ENCODE data around the gene CCDC192.
"Not testable (repeated sequence)": the region's sequence is repeated elsewhere in the genome, so short reads cannot be mapped to it uniquely, and the experiment has no call there.

CCDC192 gene

GRCh38 chr5:127785098-127785927 lies 82.1 kb downstream of the CCDC192 start:
- no peak for DNase-seq (ENCODE audit: low read depth, low spot score)
- Histone ChIP-seq H3K9ac (ENCODE audit: insufficient read length, low read depth) (no peak overlapping the region), H3K27me3 (ENCODE audit: insufficient read depth, insufficient read length) (no peaks in the 10 kb centered on the region), H3K36me3 (ENCODE audit: insufficient read depth, insufficient read length, low read length) (no peaks in the 10 kb centered on the region), H3K9me3 (ENCODE audit: insufficient read depth, low read length) (no peaks in the 10 kb centered on the region; the same call in 1 of the 2 replicates), H3K4me3 (ENCODE audit: insufficient read length, low read depth) (no peak overlapping the region), H3K4me1 (ENCODE audit: insufficient read depth, insufficient read length) (no peaks in the 10 kb centered on the region)
- TF ChIP-seq YY1 (IDR thresholded peaks at IDR 0.05; ENCODE audit: insufficient read depth, insufficient read length), result no peak
- TF ChIP-seq SUZ12 (IDR thresholded peaks at IDR 0.05; ENCODE audit: extremely low read depth, insufficient read depth, insufficient read length), result no peak
- no peak for TF ChIP-seq ZNF274 (IDR thresholded peaks at IDR 0.05; ENCODE audit: low read depth, low read length)

- no peaks in the 10 kb centered on the region; the same call in 1 of the 2 replicates for H3K9me3 ChIP-seq (ENCODE audit: insufficient read depth, low read length)
- no peaks in the 10 kb centered on the region for H3K27me3 ChIP-seq (ENCODE audit: insufficient read depth, insufficient read length)
- no peak for DNase-seq (ENCODE audit: low read depth, low spot score)
- no peak overlapping the region for H3K9ac ChIP-seq (ENCODE audit: insufficient read length, low read depth)
- no peaks in the 10 kb centered on the region for H3K36me3 ChIP-seq (ENCODE audit: insufficient read depth, insufficient read length, low read length)
- no peak overlapping the region for H3K4me3 ChIP-seq (ENCODE audit: insufficient read length, low read depth)
- no peaks in the 10 kb centered on the region for H3K4me1 ChIP-seq (ENCODE audit: insufficient read depth, insufficient read length)
- TF ChIP-seq SUZ12 (IDR thresholded peaks at IDR 0.05; ENCODE audit: extremely low read depth, insufficient read depth, insufficient read length), result no peak
- TF ChIP-seq YY1 (IDR thresholded peaks at IDR 0.05; ENCODE audit: insufficient read depth, insufficient read length), result no peak
- no peak for TF ChIP-seq ZNF274 (IDR thresholded peaks at IDR 0.05; ENCODE audit: low read depth, low read length)
These were observed 88.2 kb downstream of the CCDC192 start for GRCh38 chr5:127791439-127791838.

GRCh38 chr5:127791908-127792307 lies 88.7 kb downstream of the CCDC192 start:
- not testable (repeated sequence) for H3K4me1 ChIP-seq (ENCODE audit: insufficient read depth, insufficient read length); H3K36me3 ChIP-seq (ENCODE audit: insufficient read depth, insufficient read length, low read length); H3K9ac ChIP-seq (ENCODE audit: insufficient read length, low read depth); H3K4me3 ChIP-seq (ENCODE audit: insufficient read length, low read depth); H3K27me3 ChIP-seq (ENCODE audit: insufficient read depth, insufficient read length); DNase-seq (ENCODE audit: low read depth, low spot score); H3K9me3 ChIP-seq (ENCODE audit: insufficient read depth, low read length)

GRCh38 chr5:127793052-127793451 lies 89.9 kb downstream of the CCDC192 start:
- Histone ChIP-seq H3K4me3 (ENCODE audit: insufficient read length, low read depth) (no peak overlapping the region), H3K4me1 (ENCODE audit: insufficient read depth, insufficient read length) (no peaks in the 10 kb centered on the region), H3K9ac (ENCODE audit: insufficient read length, low read depth) (no peak overlapping the region), H3K27me3 (ENCODE audit: insufficient read depth, insufficient read length) (no peaks in the 10 kb centered on the region), H3K9me3 (ENCODE audit: insufficient read depth, low read length) (no peaks in the 10 kb centered on the region; the same call in 1 of the 2 replicates), H3K36me3 (ENCODE audit: insufficient read depth, insufficient read length, low read length) (no peaks in the 10 kb centered on the region)
- no peak for DNase-seq (ENCODE audit: low read depth, low spot score)
- no peak for TF ChIP-seq YY1 (IDR thresholded peaks at IDR 0.05; ENCODE audit: insufficient read depth, insufficient read length)
- no peak for TF ChIP-seq SUZ12 (IDR thresholded peaks at IDR 0.05; ENCODE audit: extremely low read depth, insufficient read depth, insufficient read length)
- TF ChIP-seq ZNF274 (IDR thresholded peaks at IDR 0.05; ENCODE audit: low read depth, low read length), result no peak

GRCh38 chr5:127793879-127794278 lies 90.7 kb downstream of the CCDC192 start:
- H3K4me1 ChIP-seq (ENCODE audit: insufficient read depth, insufficient read length), result no peaks in the 10 kb centered on the region
- H3K36me3 ChIP-seq (ENCODE audit: insufficient read depth, insufficient read length, low read length), result no peaks in the 10 kb centered on the region
- no peaks in the 10 kb centered on the region for H3K27me3 ChIP-seq (ENCODE audit: insufficient read depth, insufficient read length)
- DNase-seq (ENCODE audit: low read depth, low spot score), result no peak
- H3K9me3 ChIP-seq (ENCODE audit: insufficient read depth, low read length), result no peaks in the 10 kb centered on the region; the same call in 1 of the 2 replicates
- TF ChIP-seq YY1 (IDR thresholded peaks at IDR 0.05; ENCODE audit: insufficient read depth, insufficient read length), result no peak
- no peak for TF ChIP-seq SUZ12 (IDR thresholded peaks at IDR 0.05; ENCODE audit: extremely low read depth, insufficient read depth, insufficient read length)
- no peak for TF ChIP-seq ZNF274 (IDR thresholded peaks at IDR 0.05; ENCODE audit: low read depth, low read length)
- no peak overlapping the region for H3K9ac ChIP-seq (ENCODE audit: insufficient read length, low read depth)
- no peak overlapping the region for H3K4me3 ChIP-seq (ENCODE audit: insufficient read length, low read depth)

GRCh38 chr5:127796211-127796610 lies 93.0 kb downstream of the CCDC192 start:
- H3K4me3 ChIP-seq (ENCODE audit: insufficient read length, low read depth), result no peak overlapping the region
- DNase-seq (ENCODE audit: low read depth, low spot score), result no peak
- no peaks in the 10 kb centered on the region for H3K27me3 ChIP-seq (ENCODE audit: insufficient read depth, insufficient read length)
- no peaks in the 10 kb centered on the region for H3K9me3 ChIP-seq (ENCODE audit: insufficient read depth, low read length)
- TF ChIP-seq YY1 (IDR thresholded peaks at IDR 0.05; ENCODE audit: insufficient read depth, insufficient read length) (no peak), ZNF274 (IDR thresholded peaks at IDR 0.05; ENCODE audit: low read depth, low read length) (no peak)
- no peaks in the 10 kb centered on the region for H3K36me3 ChIP-seq (ENCODE audit: insufficient read depth, insufficient read length, low read length)
- no peaks in the 10 kb centered on the region for H3K4me1 ChIP-seq (ENCODE audit: insufficient read depth, insufficient read length)
- H3K9ac ChIP-seq (ENCODE audit: insufficient read length, low read depth), result no peak overlapping the region

- Histone ChIP-seq H3K4me1 (ENCODE audit: insufficient read depth, insufficient read length) (no peaks in the 10 kb centered on the region), H3K9me3 (ENCODE audit: insufficient read depth, low read length) (no peaks in the 10 kb centered on the region), H3K27me3 (ENCODE audit: insufficient read depth, insufficient read length) (no peaks in the 10 kb centered on the region), H3K9ac (ENCODE audit: insufficient read length, low read depth) (no peak overlapping the region), H3K36me3 (ENCODE audit: insufficient read depth, insufficient read length, low read length) (no peaks in the 10 kb centered on the region), H3K4me3 (ENCODE audit: insufficient read length, low read depth) (no peak overlapping the region)
- DNase-seq (ENCODE audit: low read depth, low spot score), result no peak
- no peak for TF ChIP-seq SUZ12 (IDR thresholded peaks at IDR 0.05; ENCODE audit: extremely low read depth, insufficient read depth, insufficient read length)
- no peak for TF ChIP-seq ZNF274 (IDR thresholded peaks at IDR 0.05; ENCODE audit: low read depth, low read length)
- no peak for TF ChIP-seq YY1 (IDR thresholded peaks at IDR 0.05; ENCODE audit: insufficient read depth, insufficient read length)
These were observed 96.2 kb downstream of the CCDC192 start for GRCh38 chr5:127799293-127799905.

Data from NT2/D1 (cell line).